Activated gamma-delta T cell treated with Interleukin-2 at 50 U/mL for 16 hours (primary cell): ENCODE data around the gene PPP2R2D.

Experiments used
- DNase-seq: peaks from one replicate; pipeline ENCODE4 v3.0.0-alpha.2; 2020

Gene PPP2R2D

GRCh38 chr10:131890276-131891195, 10.3 kb upstream of the PPP2R2D start:
- DNase-seq, result no peak

GRCh38 chr10:131891196-131891928, 9.4 kb upstream of the PPP2R2D start:
- DNase-seq, result no peak

GRCh38 chr10:131891929-131892805, 8.6 kb upstream of the PPP2R2D start:
- no peak for DNase-seq

GRCh38 chr10:131892806-131893675, 7.8 kb upstream of the PPP2R2D start:
- DNase-seq, result no peak

GRCh38 chr10:131895116-131895515, 5.7 kb upstream of the PPP2R2D start:
- no peak for DNase-seq

GRCh38 chr10:131896403-131896802, 4.4 kb upstream of the PPP2R2D start:
- peak; percentile 41 for DNase-seq

- no peak for DNase-seq
These were observed 3.4 kb upstream of the PPP2R2D start for GRCh38 chr10:131897297-131897899.

GRCh38 chr10:131898061-131898460, 2.7 kb upstream of the PPP2R2D start:
- no peak for DNase-seq

- no peak for DNase-seq
These were observed 2.1 kb upstream of the PPP2R2D start for GRCh38 chr10:131898713-131899112.

- DNase-seq, result no peak
These were observed 1.6 kb upstream of the PPP2R2D start for GRCh38 chr10:131899116-131899690.

GRCh38 chr10:131899695-131900349, 986 bp upstream of the PPP2R2D start:
- no peak for DNase-seq

GRCh38 chr10:131901181-131901829, 497 bp downstream of the PPP2R2D start:
- DNase-seq, result peak; percentile 35

GRCh38 chr10:131902211-131902610, 1.4 kb downstream of the PPP2R2D start:
- DNase-seq, result no peak

GRCh38 chr10:131902691-131903090, 1.9 kb downstream of the PPP2R2D start:
- no peak for DNase-seq

- DNase-seq, result no peak
These were observed 4.4 kb downstream of the PPP2R2D start for GRCh38 chr10:131905267-131905571.

GRCh38 chr10:131905603-131906268, 4.9 kb downstream of the PPP2R2D start:
- DNase-seq, result no peak

GRCh38 chr10:131906269-131906639, 5.4 kb downstream of the PPP2R2D start:
- DNase-seq, result no peak

- DNase-seq, result no peak
These were observed 6.9 kb downstream of the PPP2R2D start for GRCh38 chr10:131907679-131908078.

GRCh38 chr10:131908151-131908550, 7.3 kb downstream of the PPP2R2D start:
- DNase-seq, result no peak
